ENCODE data around the gene NUTM2F. TPM values are rescaled to one million over a fixed set of nuclear protein-coding genes. Genes with fewer than 3 reads are reported as not detected.
"Not testable (repeated sequence)": the region's sequence is repeated elsewhere in the genome, so short reads cannot be mapped to it uniquely, and the experiment has no call there.

Gene NUTM2F, protein sequence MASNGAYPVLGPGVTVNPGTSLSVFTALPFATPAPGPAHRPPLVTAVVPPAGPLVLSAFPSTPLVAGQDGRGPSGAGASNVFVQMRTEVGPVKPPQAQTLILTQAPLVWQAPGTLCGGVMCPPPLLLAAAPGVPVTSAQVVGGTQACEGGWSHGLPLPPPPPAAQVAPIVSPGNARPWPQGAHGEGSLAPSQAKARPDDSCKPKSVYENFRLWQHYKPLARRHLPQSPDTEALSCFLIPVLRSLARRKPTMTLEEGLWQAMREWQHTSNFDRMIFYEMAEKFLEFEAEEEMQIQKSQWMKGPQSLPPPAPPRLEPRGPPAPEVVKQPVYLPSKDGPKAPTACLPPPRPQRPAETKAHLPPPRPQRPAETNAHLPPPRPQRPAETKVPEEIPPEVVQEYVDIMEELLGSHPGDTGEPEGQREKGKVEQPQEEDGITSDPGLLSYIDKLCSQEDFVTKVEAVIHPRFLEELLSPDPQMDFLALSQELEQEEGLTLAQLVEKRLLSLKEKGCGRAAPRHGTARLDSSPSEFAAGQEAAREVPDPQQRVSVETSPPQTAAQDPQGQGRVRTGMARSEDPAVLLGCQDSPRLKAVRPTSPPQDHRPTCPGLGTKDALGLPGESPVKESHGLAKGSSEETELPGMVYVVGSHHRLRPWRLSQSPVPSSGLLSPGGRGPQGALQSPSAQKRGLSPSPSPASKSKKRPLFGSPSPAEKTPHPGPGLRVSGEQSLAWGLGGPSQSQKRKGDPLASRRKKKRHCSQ
- total RNA-seq, result not detected in 2 replicates
- polyA plus RNA-seq (2012), result not detected

DNA sequence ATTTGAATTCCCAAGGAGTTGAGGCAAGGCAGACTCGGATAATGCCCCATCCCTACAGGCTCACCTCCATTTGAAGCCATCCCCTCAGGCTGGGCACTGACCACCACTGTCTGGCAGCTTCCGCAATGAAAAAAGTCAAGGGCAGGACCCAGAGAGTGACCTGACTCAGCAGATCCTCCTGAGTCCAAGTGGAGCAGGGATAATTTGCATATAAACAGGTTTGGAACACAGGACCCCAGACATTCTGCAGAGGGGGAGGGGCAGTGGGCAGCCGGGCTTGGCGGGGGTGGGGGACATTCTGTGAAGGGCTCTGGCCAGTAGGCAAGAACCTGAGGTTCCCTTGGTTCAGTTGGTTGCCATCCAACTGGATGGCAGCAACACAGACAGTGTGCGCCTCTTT lies at the start of gene NUTM2F:
Gene NUTM2F, minus strand, starts transcription at position 101 of the 400 bp plus-strand sequence. Its CDS starts 21 bp downstream, at position 80.
- not testable (repeated sequence) for DNase-seq (ENCODE audit: low read depth)

DNA sequence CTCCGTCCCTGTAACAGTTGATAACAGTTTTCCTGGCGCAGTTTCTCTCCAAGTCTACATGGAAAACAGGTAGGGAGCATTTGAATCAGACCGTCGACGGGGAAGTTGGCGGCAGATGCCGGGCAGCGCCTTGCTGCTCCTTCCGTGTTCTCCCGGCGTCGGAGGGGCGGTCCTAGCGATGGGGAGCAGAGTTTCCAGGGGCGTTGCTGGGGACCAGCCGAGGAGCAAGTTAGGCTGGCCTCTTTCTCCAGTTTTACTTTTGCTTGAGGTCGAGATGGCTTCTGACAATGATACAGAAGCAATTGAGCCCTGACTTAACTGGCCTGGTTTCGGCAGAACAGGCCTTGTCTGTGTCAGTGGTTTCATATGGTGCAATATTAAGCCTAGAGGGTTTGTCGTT lies 46.8 kb upstream of the NUTM2F start:
- peak; percentile 13 for DNase-seq (ENCODE audit: low read depth)

DNA sequence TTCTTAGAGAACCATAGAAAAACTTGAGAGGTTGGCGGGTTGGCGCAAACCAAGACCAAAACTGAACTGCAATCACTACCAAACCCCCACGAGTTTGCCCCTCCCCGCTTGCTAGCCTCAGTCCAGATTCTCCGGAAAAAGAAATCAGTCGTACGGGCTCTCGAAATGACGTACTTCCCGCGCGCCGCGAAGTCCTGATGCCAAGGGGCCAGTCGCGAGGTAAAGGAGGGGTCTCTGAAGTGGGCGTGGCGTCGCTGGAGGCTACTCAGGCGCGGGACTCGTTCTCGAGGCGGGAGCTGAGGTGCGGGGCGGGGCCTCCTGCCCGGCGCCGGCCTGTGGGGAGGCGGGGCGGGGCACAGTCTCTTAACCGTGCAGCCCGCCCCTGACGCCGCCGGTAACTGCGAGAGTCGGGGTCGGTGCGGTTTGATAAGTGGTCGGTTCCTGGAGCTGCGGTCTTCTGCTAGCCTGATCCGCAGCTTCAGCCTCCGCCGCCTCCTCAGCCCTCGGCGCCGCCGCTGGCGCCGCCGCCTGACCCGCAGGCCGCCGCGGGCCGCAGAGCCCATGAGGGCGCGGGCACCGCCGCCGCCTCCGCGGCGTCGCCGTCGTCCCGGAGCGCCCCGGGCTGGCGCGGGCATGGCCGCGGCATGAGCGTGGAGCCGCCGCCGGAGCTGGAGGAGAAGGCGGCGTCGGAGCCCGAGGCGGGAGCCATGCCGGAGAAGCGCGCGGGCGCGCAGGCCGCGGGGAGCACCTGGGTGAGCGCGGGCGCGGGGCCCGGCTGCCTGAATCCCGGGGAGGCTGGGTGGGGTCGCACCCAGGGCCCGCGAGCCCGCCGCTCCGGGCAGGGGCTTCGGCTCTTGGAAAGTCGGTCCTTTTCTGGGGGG lies 46.0 kb upstream of the NUTM2F start:
- peak; percentile 88 for DNase-seq (ENCODE audit: low read depth)

DNA sequence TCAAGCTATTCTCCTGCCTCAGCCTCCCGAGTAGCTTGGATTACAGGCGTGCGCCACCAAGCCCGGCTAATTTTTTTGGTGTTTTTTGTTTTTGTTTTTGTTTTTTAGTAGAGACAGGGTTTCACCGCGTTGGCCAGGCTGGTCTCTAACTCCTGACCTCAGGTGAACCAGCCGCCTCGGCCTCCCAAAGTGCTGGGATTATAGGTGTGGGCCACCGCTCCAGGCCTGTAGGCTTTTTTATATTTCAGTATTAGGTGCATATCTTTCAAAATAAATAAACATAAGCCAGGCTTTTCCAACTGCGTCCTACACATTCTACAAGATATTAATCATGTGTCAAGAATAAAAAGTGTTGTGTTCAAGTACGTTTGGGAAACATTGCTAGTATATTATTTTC lies 45.3 kb upstream of the NUTM2F start:
- not testable (repeated sequence) for DNase-seq (ENCODE audit: low read depth)

DNA sequence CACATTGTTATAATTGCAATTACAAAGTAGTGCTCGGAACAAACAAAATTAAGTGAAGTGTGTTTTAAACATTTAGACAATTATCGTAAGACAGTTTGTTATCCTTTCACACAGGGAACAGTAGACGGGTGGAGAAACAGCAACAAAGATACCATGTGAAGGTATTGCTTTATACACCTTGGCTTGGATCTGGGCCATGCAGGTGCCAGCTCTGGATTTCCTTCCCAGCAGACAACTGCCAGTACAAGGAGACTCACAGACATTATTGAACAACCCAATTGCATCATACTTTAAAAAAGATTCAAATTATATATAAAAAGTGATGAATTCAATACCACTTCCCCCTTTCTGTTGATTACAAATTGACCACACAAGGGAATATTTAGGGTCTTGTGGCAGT lies 41.8 kb upstream of the NUTM2F start:
- DNase-seq (ENCODE audit: low read depth), result not testable (repeated sequence)

DNA sequence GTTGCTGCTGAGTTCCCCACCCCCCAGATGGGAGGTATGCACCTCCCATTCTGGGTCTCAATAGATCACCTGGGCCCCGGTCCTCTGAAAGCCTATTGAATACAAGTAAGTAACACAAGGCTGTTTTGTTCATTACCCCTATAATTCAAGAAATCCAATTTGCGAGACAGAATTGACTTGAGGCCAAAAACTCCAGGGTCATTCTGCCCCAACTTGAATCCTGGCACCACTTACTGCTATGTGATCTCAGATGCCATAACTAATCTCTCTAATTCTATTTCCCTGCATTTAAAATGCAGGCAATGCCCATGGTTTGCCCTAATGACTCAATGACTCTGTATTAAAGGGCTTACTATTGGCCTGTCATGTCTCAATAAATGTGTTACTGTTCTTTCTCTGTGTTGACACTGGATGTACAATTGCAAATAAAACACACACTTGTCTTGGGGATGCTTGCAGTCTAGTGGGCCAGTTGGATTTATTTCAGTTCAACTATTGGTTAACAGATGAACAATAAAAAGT lies 35.7 kb upstream of the NUTM2F start:
- DNase-seq (ENCODE audit: low read depth), result not testable (repeated sequence)

DNA sequence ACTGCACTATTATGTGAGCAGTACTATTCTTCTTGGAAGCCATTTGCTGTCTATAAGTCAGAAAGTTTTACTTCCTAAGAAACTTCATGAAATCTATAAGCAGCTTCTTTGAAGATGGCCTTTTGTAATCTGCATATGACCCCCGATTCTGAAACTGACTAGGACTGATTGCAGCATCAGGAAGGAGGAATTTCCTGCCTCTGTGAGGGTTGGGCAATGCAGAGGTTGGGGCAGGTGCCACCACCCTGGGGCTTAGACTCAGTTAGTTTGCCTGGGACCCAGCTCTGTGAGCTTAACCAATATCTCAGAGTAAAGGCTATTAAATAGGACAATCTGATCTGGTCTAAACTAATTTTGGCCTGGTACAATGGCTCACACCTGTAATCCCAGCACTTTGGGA lies 28.7 kb upstream of the NUTM2F start:
- DNase-seq (ENCODE audit: low read depth), result not testable (repeated sequence)

DNA sequence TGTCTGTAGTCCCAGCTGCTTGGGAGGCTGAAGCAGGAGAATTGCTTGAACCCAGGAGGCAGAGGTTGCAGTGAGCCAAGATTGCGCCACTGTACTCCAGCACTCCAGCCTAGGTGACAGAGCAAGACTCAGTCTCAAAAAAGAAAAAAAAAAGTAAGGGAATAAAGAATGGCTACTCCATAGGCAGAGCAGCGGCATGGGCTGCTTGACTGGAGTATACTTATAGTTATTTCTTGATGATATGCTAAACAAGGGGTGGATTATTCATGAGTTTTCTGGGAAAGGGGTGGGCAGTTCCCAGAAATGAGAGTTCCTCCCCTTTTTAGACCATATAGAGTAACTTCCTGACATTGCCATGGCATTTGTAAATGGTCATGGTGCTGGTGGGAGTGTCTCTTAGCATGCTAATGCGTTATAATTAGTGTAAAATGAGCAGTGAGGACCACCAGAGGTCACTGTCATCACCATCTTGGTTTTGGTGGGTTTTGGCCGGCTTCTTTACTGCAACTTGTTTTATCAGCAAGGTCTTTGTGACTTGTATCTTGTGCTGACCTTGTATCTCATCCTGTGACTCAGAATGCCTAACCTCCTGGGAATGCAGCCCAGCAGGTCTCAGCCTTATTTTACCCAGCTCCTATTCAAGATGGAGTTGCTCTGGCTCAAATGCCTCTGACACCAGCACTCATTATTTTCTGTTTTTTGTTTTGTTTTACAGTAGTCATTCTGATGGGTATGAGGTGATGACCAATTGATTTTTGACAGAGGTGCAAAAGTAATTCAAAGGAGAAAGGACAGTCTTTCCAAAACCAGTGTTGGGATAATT lies 23.7 kb upstream of the NUTM2F start:
- DNase-seq (ENCODE audit: low read depth), result not testable (repeated sequence)

DNA sequence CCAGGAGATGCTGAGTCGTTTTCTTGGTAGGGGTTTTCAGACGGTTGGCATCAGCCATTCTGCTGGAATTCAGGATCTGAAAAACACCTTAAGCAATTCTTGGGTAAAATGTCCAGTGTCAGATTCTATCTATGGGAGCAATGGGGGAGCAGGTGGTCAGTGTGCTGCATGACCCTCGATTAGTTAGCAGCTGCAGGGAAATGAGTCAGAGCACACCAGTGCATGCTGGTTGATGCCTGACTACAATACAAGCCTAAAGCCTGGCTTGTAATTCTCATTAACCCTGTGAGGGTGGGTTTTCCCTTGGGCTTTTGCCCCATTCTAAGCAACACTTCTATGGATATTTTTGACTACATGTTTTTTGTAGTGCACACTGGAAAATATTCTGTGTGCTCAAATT lies 20.3 kb upstream of the NUTM2F start:
- DNase-seq (ENCODE audit: low read depth), result not testable (repeated sequence)

DNA sequence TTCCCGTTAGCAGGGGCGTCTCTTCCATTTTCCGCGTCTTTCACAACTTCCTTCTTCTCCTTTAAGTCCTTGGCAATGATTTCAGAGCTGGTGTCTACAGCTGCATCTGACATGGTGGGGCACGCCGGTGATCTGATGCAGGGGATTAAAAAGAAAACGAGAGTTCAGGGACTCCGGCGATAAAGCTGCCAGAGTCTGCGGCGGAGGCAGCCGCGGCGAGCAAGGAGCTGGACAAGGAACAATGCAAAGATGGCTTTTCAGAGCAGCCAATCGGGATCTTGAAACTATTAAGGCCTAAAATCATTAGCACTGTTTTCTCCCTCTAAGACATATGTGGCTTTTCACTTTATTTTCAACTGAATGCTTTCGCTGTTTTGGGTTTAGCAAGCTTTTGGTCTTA lies 19.0 kb upstream of the NUTM2F start:
- not testable (repeated sequence) for DNase-seq (ENCODE audit: low read depth)

DNA sequence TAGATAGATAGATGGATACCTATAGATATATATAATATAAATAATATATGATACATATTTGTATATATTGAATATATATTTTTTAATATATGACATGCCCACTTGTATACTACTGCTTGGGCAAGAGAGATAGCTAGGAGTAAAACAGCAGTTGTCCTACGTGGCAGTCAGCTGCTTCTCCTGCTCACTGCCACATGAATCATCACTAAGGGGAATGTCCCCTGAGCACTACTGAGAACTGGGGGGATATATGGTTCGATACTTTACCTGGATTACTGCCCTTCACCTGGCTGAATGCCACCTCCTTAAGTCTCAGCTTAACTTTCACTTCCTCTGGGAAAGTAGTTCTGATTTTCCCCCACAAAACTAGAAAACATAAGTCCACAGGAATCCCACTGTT lies 13.3 kb upstream of the NUTM2F start:
- not testable (repeated sequence) for DNase-seq (ENCODE audit: low read depth)

DNA sequence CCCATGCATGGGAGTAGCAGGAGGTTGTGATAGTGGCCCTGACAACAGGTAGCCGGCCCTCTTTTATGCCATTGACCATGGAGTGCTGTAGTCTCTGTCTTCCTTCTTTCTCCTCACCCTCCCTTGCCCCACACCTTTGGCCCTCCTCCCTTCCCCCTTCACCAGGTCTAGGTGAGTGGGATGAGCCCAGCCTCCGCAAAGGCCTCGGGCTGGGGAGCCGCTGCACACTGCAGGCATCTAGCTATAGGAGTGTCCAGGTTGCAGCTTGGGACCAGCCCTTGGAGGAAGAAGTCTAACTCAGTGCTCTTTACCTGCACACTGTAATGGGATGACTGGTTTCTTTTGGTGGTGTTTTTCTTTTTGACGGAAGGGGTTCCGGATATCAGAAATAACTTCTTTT lies 12.3 kb upstream of the NUTM2F start:
- not testable (repeated sequence) for DNase-seq (ENCODE audit: low read depth)

DNA sequence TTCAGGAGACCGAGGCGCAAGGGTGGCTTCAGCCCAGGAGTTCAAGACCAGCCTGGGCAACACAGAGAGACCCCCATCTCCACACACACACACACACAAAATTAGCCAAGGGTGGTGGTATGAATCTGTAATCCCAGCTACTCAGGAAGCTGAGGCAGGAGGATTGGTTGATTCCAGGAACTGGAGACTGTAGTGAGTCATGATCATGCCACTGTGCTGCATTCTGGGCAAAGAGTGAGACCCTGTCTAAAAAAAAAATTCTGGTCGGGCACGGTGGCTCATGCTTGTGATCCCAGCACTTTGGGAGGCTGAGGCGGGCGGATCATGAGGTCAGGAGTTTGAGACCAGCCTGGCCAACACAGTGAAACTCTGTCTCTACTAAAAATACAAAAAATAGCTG lies 11.2 kb upstream of the NUTM2F start:
- DNase-seq (ENCODE audit: low read depth), result not testable (repeated sequence)

DNA sequence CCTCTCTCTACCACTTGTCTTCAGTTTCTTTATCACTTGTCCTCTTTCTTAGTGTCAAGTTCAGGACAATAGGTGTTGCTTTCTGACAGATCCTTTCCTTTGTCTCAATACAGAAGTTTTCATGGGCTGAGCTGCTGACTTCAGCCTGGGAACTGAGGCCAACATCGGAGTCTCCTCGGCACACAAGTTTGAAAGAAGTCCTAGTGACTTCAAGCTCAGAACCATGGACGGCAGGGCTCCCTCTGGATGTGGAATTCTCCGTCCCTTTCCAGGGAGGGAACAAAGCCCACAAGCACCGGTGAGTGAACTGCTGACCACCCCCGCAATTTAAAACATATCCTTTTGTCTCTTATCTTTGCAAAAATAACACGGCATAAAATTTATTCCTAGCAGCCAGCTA lies 10.3 kb upstream of the NUTM2F start:
- not testable (repeated sequence) for DNase-seq (ENCODE audit: low read depth)

DNA sequence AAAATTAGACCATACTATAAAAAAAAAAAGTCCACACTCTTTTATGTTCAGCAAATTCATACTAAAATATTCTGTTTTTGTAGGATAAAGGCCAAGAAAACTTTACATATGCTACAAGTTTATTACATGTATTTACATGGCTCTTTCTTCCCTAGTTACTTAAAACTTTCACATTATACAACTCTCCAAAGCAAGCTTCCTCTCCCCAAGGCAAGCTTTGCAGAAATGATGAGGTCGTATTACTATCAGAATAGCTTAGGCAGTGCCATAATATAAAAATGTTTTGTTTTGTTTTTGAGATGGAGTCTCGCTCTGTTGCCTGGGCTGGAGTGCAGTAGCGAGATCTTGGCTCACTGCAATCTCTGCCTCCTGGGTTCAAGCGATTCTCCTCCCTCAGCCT lies 8.0 kb upstream of the NUTM2F start:
- DNase-seq (ENCODE audit: low read depth), result not testable (repeated sequence)

DNA sequence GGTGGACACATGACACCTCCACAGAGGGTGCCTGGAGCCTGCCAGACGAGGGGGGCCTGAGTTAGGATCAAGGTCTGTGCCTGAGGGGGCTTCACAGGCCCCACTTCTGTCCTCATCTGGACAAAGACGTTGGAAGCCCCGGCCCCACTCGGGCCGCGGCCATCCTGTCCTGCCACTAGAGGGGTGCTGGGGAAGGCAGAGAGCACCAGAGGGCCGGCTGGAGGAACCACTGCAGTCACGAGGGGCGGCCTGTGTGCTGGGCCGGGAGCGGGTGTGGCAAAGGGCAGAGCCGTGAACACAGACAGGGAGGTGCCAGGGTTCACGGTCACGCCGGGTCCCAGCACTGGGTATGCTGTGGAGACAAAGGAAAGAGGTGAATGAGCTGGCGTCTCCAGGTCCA lies 2.9 kb downstream of the NUTM2F start:
- DNase-seq (ENCODE audit: low read depth), result not testable (repeated sequence)

DNA sequence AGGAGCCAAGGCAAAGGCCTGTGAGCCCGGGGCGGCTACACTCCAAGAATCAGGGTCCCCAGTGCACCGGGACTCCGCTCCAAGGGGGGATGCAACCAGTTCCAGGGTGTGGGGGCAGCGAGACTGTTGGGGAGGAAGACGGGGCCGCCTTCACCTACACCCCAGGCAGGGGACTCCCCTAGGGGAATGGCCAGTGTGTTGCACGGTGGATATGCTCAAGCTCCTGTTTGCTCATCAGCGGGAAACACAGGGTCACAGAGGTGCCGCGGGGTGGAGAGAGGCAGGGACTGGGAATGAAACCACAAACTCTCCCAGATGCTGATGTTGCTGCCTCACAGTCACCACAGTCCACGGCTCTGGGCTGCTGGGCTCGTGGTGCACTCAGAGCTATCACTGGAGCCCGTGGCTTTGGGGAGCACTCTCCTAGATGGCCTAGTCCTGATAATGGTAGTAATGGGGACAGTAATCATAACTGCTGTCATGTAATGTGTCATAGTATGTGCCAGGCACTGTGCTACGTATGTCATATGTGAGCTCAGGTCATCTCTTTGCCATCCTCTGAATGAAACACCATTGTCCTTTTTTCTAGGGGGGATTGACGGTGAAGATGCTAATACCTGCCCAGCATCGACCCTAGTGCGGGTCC lies 5.2 kb downstream of the NUTM2F start:
- DNase-seq (ENCODE audit: low read depth), result not testable (repeated sequence)

DNA sequence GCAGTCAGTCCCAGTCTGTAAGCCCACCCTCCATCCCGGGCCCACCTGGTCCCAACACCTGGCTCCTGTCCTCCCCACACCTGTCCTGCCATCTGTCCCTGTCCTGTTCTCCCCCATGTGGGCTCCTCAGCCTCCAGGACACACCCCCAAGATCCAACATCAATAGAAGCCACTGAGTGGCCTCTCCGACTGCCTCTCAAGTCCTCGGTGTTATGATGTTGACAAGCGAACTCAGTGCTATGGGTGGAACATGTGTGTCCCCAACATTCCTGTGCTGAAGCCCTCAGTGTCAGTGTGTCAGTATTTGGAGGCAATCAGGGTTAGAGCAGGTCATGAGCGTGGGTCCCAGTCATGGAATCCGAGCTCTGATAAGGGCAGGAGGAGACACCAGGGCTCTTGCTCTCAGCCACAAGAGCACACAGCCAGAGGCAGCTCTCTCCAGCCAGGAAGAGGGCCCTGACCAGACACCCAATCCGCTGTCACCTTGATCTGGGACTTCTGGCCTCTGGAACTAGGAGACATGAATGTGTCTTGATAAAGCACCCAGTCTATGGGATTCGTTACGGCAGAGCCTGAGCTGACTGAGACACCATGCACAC lies 6.0 kb downstream of the NUTM2F start:
- not testable (repeated sequence) for DNase-seq (ENCODE audit: low read depth)

Measured in myocyte (in vitro differentiated cells).